HG03521 (cell line): ENCODE measurements around the gene ILF2.
A peak's percentile ranks its signal among the peaks of the same experiment; 100 is the strongest.
"Not testable (repeated sequence)": the region's sequence is repeated elsewhere in the genome, so short reads cannot be mapped to it uniquely, and the experiment has no call there.

Source experiments
- ATAC-seq: cut with Tn5 transposase; IDR thresholded peaks from one replicate; pipeline ENCODE4 v1.9.1; 2021; ENCODE audit warnings: mild to moderate bottlenecking, moderate library complexity; ENCODE audit not compliant: unreplicated experiment

ILF2 gene

GRCh38 chr1:153649137-153649862 lies 21.5 kb downstream of the ILF2 start:
- no peak for ATAC-seq

GRCh38 chr1:153648000-153648643 lies 22.7 kb downstream of the ILF2 start:
- no peak for ATAC-seq

GRCh38 chr1:153647346-153647714 lies 23.5 kb downstream of the ILF2 start:
- no peak for ATAC-seq

DNA sequence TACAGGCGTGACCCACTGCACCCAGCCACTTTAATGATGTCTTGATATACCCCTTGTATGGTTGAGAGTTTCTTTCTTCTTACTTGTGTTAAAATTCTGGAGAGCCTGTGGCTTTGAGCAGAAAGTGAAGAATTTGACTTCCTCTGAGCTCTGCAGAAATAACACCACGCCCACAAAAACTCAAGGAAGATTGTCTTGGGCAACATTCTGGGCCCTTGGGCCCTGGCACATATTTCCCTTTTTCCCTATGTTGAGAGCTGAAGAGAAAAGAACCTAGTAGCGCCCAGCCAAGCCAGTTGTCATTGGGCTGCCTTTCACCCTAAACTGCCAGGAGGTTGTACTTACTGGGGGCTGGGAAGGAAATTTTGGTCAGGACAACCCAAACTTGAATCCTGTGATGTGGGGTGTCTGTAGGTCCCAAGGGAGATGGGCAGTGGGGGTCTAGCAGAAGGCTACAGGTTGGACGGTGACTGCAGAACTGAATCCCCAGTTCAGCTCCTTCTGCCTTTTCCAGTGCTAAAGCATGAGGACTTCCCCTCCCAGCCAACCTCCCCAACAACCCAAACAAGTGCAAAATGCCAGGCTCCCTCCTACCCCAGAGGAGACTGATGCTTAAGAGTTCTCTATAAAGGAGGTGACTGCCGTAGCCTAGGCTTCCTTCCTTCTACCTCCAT lies 24.0 kb downstream of the ILF2 start:
- no peak for ATAC-seq

DNA sequence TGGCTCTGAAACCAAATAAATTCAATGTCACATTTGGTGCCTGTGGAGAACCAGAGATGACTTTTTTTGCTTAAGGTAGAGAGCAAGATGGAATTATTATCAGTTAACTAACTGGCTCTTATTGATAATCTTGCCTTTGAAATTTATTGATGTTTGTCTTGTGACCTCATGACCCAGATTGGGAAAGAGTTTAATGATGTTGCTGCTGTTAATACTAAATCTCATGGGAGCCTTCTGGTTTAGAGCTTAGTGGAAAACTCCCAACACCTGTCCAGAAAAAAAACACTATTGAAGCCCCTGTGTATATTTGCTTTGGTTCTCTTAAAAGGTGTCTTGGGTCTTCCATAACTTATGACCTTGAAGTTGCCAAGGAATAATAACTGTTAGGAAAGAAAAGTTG lies 27.0 kb downstream of the ILF2 start:
- ATAC-seq = no peak

DNA sequence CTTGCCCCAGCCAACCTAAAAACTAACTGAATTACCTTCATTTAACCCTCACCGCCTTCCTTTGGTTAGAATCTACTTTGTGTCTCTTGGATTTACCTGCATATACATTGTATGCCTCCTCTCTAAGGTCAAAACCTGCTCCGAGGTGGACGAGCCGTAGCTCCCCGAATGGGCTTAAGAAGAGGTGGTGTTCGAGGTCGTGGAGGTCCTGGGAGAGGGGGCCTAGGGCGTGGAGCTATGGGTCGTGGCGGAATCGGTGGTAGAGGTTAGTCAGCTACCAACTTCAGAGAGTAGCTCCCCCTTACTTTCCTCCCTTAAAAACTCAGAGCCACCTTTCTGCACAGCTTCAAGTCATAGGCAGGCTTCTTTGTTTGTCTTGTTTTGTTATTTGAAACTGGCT lies 27.7 kb downstream of the ILF2 start:
- no peak for ATAC-seq

- ATAC-seq = no peak
Measured at GRCh38 chr1:153642161-153642560, 28.6 kb downstream of the ILF2 start.

DNA sequence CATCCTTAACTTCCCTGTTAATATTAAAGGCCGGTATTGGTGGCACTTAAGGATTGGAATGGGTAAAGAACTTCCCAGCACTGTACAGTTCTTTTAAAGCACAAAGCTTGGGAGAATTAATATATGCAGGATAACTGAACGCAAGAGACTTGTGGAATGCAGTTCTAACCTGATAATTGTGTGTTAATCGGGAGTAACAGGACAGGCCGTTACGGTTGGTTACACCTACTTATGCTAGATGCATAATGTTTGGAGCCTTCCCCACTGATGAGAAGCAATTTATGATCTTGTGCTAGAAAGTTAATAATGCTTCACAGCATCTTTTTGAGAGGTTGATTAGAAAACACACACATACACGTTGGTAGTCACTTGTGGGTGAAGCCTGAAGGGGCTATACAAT lies 29.9 kb downstream of the ILF2 start:
- ATAC-seq = no peak

GRCh38 chr1:153640213-153640612 lies 30.6 kb downstream of the ILF2 start:
- not testable (repeated sequence) for ATAC-seq

DNA sequence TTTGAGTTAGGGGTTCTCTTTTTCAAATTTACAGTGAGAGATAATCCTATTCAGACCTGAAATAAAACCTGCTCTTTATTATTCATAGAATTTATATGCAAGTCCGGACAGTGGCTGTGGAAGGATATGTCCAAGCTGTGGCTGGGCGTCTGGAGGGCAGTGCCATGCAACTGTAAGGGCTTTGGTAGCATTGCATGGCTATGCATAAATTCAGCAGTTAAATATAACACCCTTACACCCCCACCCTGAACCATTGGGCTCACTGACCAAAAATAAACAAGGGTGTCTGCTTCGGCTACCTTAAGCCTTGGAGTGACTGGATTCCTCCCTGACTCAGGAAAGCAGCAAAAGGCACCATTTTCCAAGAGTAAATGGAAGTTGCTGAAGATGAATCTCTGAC lies 31.5 kb downstream of the ILF2 start:
- no peak for ATAC-seq

- no peak for ATAC-seq
Measured at GRCh38 chr1:153638261-153638660, 32.5 kb downstream of the ILF2 start.

- no peak for ATAC-seq
Measured at GRCh38 chr1:153636312-153636711, 34.5 kb downstream of the ILF2 start.

DNA sequence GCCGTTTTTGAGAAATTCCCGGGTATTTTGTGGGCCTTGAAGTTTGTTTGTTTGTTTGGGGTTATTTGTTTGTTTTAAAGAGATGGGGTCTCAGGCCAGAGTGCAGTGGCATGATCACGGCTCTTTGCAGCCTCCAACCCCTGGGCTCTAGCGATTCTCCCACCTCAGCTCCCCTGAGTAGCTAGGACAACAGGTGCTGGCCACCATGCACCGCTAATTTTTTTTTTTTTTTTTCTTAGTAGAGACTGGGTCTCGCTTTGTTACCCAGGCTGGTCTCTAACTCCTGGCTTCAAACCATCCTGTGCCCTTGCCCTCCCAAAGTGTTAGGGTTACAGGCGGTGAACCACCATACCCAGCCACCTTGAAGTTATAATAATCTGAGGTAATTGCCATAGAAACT lies 34.9 kb downstream of the ILF2 start:
- no peak for ATAC-seq

GRCh38 chr1:153633754-153634665 lies 36.8 kb downstream of the ILF2 start, which contains the start of gene CHTOP:
CHTOP (plus strand) TSS chr1:153634066; CDS start chr1:153636589, 2,523 bp downstream.
- peak; percentile 88 for ATAC-seq

DNA sequence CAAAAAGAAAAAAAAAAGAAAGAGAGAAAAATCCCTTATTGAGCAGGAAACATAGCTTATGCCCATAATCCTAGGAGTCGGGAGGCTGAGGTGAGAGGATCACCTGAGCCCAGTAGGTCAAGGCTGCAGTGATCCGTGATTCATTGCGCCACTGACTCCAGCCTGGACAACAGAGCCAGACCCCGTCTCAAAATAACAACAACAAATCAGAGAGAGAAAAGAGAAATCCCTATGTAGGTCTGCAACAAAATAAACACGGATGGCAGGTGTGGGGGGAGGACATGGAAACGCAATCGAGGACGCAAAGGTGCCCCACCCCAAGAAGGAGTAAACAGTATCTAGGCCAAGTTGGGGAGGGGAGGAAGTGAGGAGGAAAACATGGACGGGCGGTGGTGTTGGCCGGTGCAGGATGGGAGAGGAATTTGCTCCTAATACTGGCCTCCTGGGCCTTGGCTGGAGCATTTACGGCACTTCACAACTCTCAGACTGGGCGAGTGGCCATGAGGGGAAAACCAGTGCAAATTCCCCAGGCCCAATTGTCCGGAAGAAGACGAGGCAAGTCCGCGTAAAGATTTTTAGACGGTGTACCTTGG lies 37.5 kb downstream of the ILF2 start:
- ATAC-seq = no peak

DNA sequence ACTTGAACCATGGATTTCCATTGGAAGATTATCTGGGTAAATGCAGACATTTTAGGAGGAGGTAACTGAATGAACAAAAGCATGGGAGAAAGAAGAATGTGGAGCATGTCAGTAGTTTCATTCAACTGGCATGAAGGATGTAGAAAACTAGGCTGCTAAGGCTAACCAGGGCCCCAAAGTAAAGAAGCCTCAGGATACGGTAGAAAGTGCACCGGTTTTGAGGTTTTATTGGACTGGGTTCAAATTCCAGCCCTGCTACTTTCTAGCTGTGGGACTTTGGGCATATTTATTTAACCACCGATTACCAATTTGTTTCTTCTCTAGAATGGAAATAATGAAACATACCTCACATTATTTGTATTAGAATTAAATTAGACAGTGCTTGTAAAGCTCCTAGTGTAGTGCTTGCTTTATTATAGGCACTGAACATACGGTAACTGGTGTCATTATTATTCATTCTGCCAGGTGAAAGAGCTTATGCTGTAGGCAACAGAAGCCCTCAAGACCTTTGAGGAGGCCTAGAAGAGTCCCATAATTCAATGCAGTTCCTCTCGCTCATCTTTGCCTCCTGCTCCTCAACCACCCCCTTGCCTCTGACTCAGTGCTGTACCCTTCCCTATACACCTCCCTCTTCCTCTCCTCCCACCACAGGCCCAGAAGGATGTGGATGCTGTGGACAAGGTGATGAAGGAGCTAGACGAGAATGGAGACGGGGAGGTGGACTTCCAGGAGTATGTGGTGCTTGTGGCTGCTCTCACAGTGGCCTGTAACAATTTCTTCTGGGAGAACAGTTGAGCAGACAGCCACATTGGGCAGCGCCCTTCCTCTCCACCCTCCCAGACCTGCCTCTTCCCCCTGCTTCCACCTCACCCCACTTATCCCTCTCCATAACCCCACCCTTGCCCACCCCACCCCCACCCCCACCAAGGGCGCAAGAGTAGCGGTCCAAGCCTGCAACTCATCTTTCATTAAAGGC lies 39.5 kb downstream of the ILF2 start:
- ATAC-seq = no peak

DNA sequence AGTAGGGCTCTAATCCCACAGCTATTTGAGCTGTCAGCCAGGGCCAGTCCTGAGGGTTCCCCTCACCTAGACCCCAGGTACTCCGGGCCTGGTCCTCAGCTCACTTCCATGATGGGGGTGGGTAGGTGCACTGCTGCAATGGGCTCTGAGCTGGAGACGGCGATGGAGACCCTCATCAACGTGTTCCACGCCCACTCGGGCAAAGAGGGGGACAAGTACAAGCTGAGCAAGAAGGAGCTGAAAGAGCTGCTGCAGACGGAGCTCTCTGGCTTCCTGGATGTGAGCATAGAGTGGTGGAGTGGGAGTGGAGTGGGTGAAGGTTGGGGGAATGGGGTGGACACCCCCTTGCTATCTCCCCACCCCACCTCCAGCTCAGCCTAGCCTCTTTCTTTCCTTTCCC lies 40.4 kb downstream of the ILF2 start:
- no peak for ATAC-seq

DNA sequence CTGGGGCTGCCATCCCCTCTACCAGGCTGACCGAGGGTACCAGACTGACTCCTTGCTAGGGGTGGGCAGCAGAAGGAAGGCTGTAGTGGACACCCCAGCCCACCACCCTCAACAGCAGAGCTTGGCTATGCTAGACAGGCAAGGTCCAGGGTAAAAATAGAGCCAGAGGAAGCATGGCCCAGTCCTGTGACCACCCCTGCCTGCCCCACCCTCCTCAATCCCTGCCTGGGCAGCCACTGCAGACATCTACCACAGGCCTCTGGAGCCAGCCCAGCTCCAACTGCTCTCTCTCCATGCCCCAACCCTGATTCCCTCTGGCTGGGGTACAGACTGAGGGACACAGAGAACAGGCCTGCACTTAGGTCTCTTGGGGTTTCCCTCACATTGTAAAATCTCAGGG lies 40.8 kb downstream of the ILF2 start:
- no peak for ATAC-seq

GRCh38 chr1:153629343-153629665 lies 41.5 kb downstream of the ILF2 start:
- no peak for ATAC-seq
